OCI-LY7 (cell line): ENCODE data around the gene GALNT6. TPM values are rescaled to one million over a fixed set of nuclear protein-coding genes. Genes with fewer than 3 reads are reported as not detected.
A peak's percentile ranks its signal among the peaks of the same experiment; 100 is the strongest.

Source experiments
- BruUV-seq: library from RNA; stranded (reverse); fragments of 400-500 nt; replicated peaks from 2 replicates; lab custom pipeline; 2021; lab: Mats Ljungman, UMichigan
- CTCF ChIA-PET: fragments of 300-600 bp; sonication (Branson Sonifier 250); formaldehyde crosslinking; loops from one replicate; lab custom pipeline; 2022; ENCODE audit warnings: antibody characterized with exemption; ENCODE audit not compliant: unreplicated experiment; lab: Charles Lee
- POLR2A ChIA-PET: fragments of 300-600 bp; sonication (Branson Sonifier 250); formaldehyde crosslinking; loops from one replicate; lab custom pipeline; 2022; ENCODE audit warnings: antibody characterized with exemption; lab: Charles Lee
- DNase-seq: peaks from one replicate; pipeline ENCODE4 v3.0.0-alpha.2; 2015; ENCODE audit warnings: low spot score
- H2AFZ ChIP-seq: fragments of 200-600 bp; sonication (generic), shearing (Covaris generic); 2 replicates; pipeline ENCODE4 v1.6.1; 2014; ENCODE audit warnings: mild to moderate bottlenecking, antibody characterized with exemption, low read length, moderate library complexity
- H3K27ac ChIP-seq: fragments of 200-600 bp; sonication (generic); 2 replicates; pipeline ENCODE4 v1.5.1; 2014; ENCODE audit warnings: mixed run types, low read depth, mild to moderate bottlenecking, moderate library complexity, low read length, inconsistent platforms; ENCODE audit not compliant: poor library complexity, severe bottlenecking
- H3K36me3 ChIP-seq: fragments of 200-600 bp; sonication (generic); 2 replicates; pipeline ENCODE4 v1.6.1; 2014; ENCODE audit warnings: mild to moderate bottlenecking, antibody characterized with exemption, low read length, moderate library complexity, mixed read lengths; ENCODE audit not compliant: insufficient read depth
- H3K4me1 ChIP-seq: fragments of 200-600 bp; sonication (generic); 2 replicates; pipeline ENCODE4 v1.5.1; 2014; ENCODE audit warnings: mild to moderate bottlenecking, low read length; ENCODE audit not compliant: insufficient read depth, poor library complexity, severe bottlenecking
- H3K4me2 ChIP-seq: fragments of 200-600 bp; sonication (generic); 2 replicates; pipeline ENCODE4 v1.6.1; 2014; ENCODE audit warnings: mild to moderate bottlenecking, low read length
- H3K4me3 ChIP-seq: fragments of 200-600 bp; sonication (generic); 2 replicates; pipeline ENCODE4 v1.5.1; 2014; ENCODE audit warnings: mild to moderate bottlenecking, low read depth, low read length; ENCODE audit not compliant: poor library complexity, severe bottlenecking
- H3K79me2 ChIP-seq: fragments of 200-600 bp; sonication (generic); 2 replicates; pipeline ENCODE4 v1.6.1; 2016; ENCODE audit warnings: low read depth, mild to moderate bottlenecking, low read length, moderate library complexity, mixed read lengths; ENCODE audit not compliant: insufficient read depth
- H3K9me2 ChIP-seq: fragments of 200-600 bp; sonication (generic); 2 replicates; pipeline ENCODE4 v1.6.1; 2016; ENCODE audit warnings: mild to moderate bottlenecking, low read length, mixed read lengths; ENCODE audit not compliant: insufficient read depth
- H3K9me3 ChIP-seq: fragments of 200-600 bp; sonication (generic); 2 replicates; pipeline ENCODE4 v1.6.1; 2014; ENCODE audit warnings: mild to moderate bottlenecking, mixed run types, low read length, mixed read lengths
- H4K20me1 ChIP-seq: fragments of 200-600 bp; sonication (generic); 2 replicates; pipeline ENCODE4 v1.6.1; 2014; ENCODE audit warnings: mild to moderate bottlenecking, antibody characterized with exemption, low read length, moderate library complexity, mixed read lengths; ENCODE audit not compliant: insufficient read depth
- EZH2phosphoT487 ChIP-seq: fragments of 200-600 bp; sonication (generic); IDR thresholded peaks from 2 replicates; pipeline ENCODE4 v1.6.1; 2018; ENCODE audit warnings: low read depth, borderline replicate concordance, mild to moderate bottlenecking, mixed run types, antibody characterized with exemption, low read length, moderate library complexity, mixed read lengths
- intact Hi-C: fragments of 100-400 bp; cut with micrococcal nuclease; formaldehyde crosslinking; loops from one replicate; pipeline ENCODE4 v1.10.0; 2022; ENCODE audit not compliant: unreplicated experiment
- total RNA-seq, 2 experiments: library from RNA; depleted of rRNA in 1 of 2; stranded (reverse); fragments of >200 nt in 1 of 2; shearing (Covaris generic) in 1 of 2; gene quantifications; 2 replicates each; pipeline ENCODE4 v1.2.3, GENCODE V29; 2014 to 2022
- TF ChIP-seq, protein P1 (sequence below): fragments of 200-600 bp; sonication (generic); conservative IDR thresholded peaks from 2 replicates; pipeline ENCODE4 v1.5.1; 2014; ENCODE audit warnings: mild to moderate bottlenecking, antibody characterized with exemption, low read length, moderate library complexity, mixed read lengths

GALNT6 gene
- total RNA-seq, 2 experiments from 2014 or later = 1.4 to 4.8 TPM

- ChIA-PET CTCF (no interaction called here), POLR2A (no interaction called here)
- no peak for DNase-seq
- H4K20me1 ChIP-seq = no peaks in the 10 kb centered on the region
- H3K79me2 ChIP-seq = no peaks in the 10 kb centered on the region
- TF ChIP-seq EZH2phosphoT487 = no peak
- TF ChIP-seq, protein P1, sequence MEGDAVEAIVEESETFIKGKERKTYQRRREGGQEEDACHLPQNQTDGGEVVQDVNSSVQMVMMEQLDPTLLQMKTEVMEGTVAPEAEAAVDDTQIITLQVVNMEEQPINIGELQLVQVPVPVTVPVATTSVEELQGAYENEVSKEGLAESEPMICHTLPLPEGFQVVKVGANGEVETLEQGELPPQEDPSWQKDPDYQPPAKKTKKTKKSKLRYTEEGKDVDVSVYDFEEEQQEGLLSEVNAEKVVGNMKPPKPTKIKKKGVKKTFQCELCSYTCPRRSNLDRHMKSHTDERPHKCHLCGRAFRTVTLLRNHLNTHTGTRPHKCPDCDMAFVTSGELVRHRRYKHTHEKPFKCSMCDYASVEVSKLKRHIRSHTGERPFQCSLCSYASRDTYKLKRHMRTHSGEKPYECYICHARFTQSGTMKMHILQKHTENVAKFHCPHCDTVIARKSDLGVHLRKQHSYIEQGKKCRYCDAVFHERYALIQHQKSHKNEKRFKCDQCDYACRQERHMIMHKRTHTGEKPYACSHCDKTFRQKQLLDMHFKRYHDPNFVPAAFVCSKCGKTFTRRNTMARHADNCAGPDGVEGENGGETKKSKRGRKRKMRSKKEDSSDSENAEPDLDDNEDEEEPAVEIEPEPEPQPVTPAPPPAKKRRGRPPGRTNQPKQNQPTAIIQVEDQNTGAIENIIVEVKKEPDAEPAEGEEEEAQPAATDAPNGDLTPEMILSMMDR = no peak
- peaks cover 4% of the 10 kb centered on the region for H3K4me1 ChIP-seq
- H3K9me3 ChIP-seq = no peaks in the 10 kb centered on the region
- H3K27ac ChIP-seq = no peak overlapping the region
- no peak overlapping the region for H2AFZ ChIP-seq
- intact Hi-C loops = no loop called here
- BruUV-seq = no TSS peak
- no peak overlapping the region for H3K4me2 ChIP-seq
- H3K9me2 ChIP-seq = no peaks in the 10 kb centered on the region
- H3K4me3 ChIP-seq = no peak overlapping the region
- H3K36me3 ChIP-seq = no peaks in the 10 kb centered on the region
Observed at GRCh38 chr12:51392556-51393237, 1.5 kb upstream of the GALNT6 start.

- Histone ChIP-seq H3K4me3 (peak overlapping the region; percentile 69), H3K4me1 (peaks cover 4% of the 10 kb centered on the region), H3K4me2 (peak overlapping the region; percentile 67), H3K36me3 (no peaks in the 10 kb centered on the region), H3K27ac (no peak overlapping the region), H3K9me3 (no peaks in the 10 kb centered on the region), H4K20me1 (no peaks in the 10 kb centered on the region), H3K79me2 (no peaks in the 10 kb centered on the region), H2AFZ (peak overlapping the region; percentile 46), H3K9me2 (no peaks in the 10 kb centered on the region)
- no TSS peak for BruUV-seq
- intact Hi-C loops = no loop called here
- ChIA-PET CTCF (no interaction called here), POLR2A (no interaction called here)
- TF ChIP-seq EZH2phosphoT487 = no peak
- TF ChIP-seq, protein P1 = no peak
- no peak for DNase-seq
Observed at GRCh38 chr12:51390891-51391282, 319 bp downstream of the GALNT6 start.

DNA sequence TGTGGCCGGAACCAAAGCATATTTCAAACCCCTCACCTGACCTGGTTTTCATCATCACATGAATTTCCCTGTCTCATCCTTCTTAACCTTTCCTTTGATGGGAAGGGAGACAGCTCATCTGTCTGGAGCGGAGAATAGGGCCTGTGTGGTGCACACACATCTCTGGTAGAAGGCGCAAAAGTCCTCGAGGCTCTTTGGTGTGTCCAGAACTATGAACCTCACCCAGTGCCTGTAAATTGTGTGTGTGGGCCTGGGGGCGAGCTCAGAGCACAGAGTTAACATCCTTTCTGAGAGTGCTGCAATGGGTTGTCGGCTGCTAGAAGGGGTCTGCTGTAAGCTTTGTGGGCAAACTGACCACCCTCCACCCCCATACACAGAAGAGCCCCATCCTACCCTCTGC is 749 bp downstream of the GALNT6 start:
- ChIA-PET POLR2A (interaction anchor here (0.6 to 1.5 kb wide), 2 partner anchors 16 to 329 kb away, joined by 3 to 5 read pairs; no protein-coding TSS in a partner anchor), CTCF (no interaction called here)
- intact Hi-C loops = no loop called here
- TF ChIP-seq, protein P1 = no peak
- no peak for TF ChIP-seq EZH2phosphoT487
- no TSS peak for BruUV-seq
- Histone ChIP-seq H3K79me2 (no peaks in the 10 kb centered on the region), H3K4me1 (peaks cover 4% of the 10 kb centered on the region), H4K20me1 (no peaks in the 10 kb centered on the region), H3K9me3 (no peaks in the 10 kb centered on the region), H3K4me2 (peak overlapping the region; percentile 67), H3K9me2 (no peaks in the 10 kb centered on the region), H3K27ac (no peak overlapping the region), H3K4me3 (no peak overlapping the region), H2AFZ (no peak overlapping the region), H3K36me3 (no peaks in the 10 kb centered on the region)
- no peak for DNase-seq
